B cell (primary cell): ENCODE measurements around the gene SCN4A. TPM values are rescaled to one million over a fixed set of nuclear protein-coding genes. Genes with fewer than 3 reads are reported as not detected.

Experiments
- ATAC-seq: fragments of 200-7000 bp; cut with Tn5 transposase; one replicate; pipeline ENCODE4 v1.10.0; 2021; ENCODE audit warnings: low read depth, mild to moderate bottlenecking, moderate number of reproducible peaks, moderate library complexity
- CTCF ChIA-PET: fragments of 350-600 bp; sonication (Branson Sonifier 250); formaldehyde crosslinking; loops from one replicate; lab custom pipeline; 2021; ENCODE audit warnings: antibody characterized with exemption, inconsistent platforms; lab: Charles Lee
- POLR2A ChIA-PET: fragments of 350-600 bp; sonication (Branson Sonifier 250); formaldehyde crosslinking; loops from one replicate; lab custom pipeline; 2021; ENCODE audit warnings: antibody characterized with exemption; lab: Charles Lee
- DNase-seq: peaks from one replicate; pipeline ENCODE4 v3.0.0; 2013
- H2AFZ ChIP-seq: 2 replicates; pipeline ENCODE4 v1.6.1; 2012; ENCODE audit warnings: mild to moderate bottlenecking, low read depth, low read length; ENCODE audit not compliant: insufficient read depth, poor library complexity, severe bottlenecking
- H3K27ac ChIP-seq, 2 donors: 1 replicate in 1 of 2; 2 replicates in 1 of 2; pipeline ENCODE4 v1.5.1; 2012 to 2013; ENCODE audit warnings: low read length in 2 of 2, mild to moderate bottlenecking in 2 of 2, moderate library complexity in 1 of 2
- H3K27me3 ChIP-seq, 4 experiments: fragments of 200-600 bp in 1 of 4; sonication (generic) in 1 of 4; replicated peaks in 1 of 4; 1 replicate in 2 of 4; 2 replicates in 2 of 4; pipeline versions ENCODE4 v1.6.1 to v1.7.0; 2013 to 2016; ENCODE audit warnings: low read length in 3 of 4, mild to moderate bottlenecking in 2 of 4, mixed read lengths in 1 of 4, moderate library complexity in 1 of 4; ENCODE audit not compliant: insufficient read depth in 4 of 4, control insufficient read depth in 3 of 4; ENCODE audit errors: control extremely low read depth in 1 of 4
- H3K36me3 ChIP-seq, 2 experiments: replicated peaks in 1 of 2; 1 replicate in 1 of 2; 2 replicates in 1 of 2; pipeline versions ENCODE4 v1.6.1 to v1.7.1; 2013; ENCODE audit warnings: low read length in 1 of 2; ENCODE audit not compliant: insufficient read depth in 2 of 2, control insufficient read depth in 1 of 2; ENCODE audit errors: control extremely low read depth in 1 of 2, extremely low read depth in 1 of 2
- H3K4me1 ChIP-seq, 2 donors: fragments of 200-600 bp in 1 of 2; sonication (generic) in 1 of 2; 1 replicate in 1 of 2; 2 replicates in 1 of 2; pipeline versions ENCODE4 v1.5.1 to v1.6.1; 2013 to 2017; ENCODE audit warnings: low read length in 2 of 2; ENCODE audit not compliant: control insufficient read depth in 2 of 2, insufficient read depth in 2 of 2
- H3K4me2 ChIP-seq: replicated peaks from 2 replicates; pipeline ENCODE3; 2012; ENCODE audit warnings: mild to moderate bottlenecking, low read depth, low read length; ENCODE audit not compliant: poor library complexity, severe bottlenecking
- H3K4me3 ChIP-seq, 5 experiments: fragments of 200-600 bp in 1 of 5; sonication (generic) in 1 of 5; 1 replicate in 3 of 5; 2 replicates in 2 of 5; pipeline versions ENCODE4 v1.5.1 to v1.7.0; 2011 to 2016; ENCODE audit warnings: low read length in 4 of 5, mild to moderate bottlenecking in 4 of 5, low read depth in 2 of 5, control low read depth in 1 of 5, moderate library complexity in 1 of 5; ENCODE audit not compliant: insufficient read depth in 1 of 5; ENCODE audit errors: control extremely low read depth in 1 of 5, extremely low read depth in 1 of 5
- H3K79me2 ChIP-seq: fragments of 200-600 bp; sonication (generic); one replicate; pipeline ENCODE4 v1.6.0; 2016; ENCODE audit warnings: low read length; ENCODE audit not compliant: control insufficient read depth, insufficient read depth
- H3K9ac ChIP-seq: fragments of 200-600 bp; sonication (generic); 2 replicates; pipeline ENCODE4 v1.6.1; 2017; ENCODE audit warnings: mild to moderate bottlenecking, low read length, moderate library complexity
- H3K9me3 ChIP-seq, 3 donors: one replicate each; pipeline versions ENCODE4 v1.6.1 to v1.7.1; 2013; ENCODE audit warnings: low read length in 2 of 3; ENCODE audit not compliant: control insufficient read depth in 2 of 3, insufficient read depth in 1 of 3; ENCODE audit errors: control extremely low read depth in 1 of 3
- H4K20me1 ChIP-seq: 2 replicates; pipeline ENCODE4 v1.6.0; 2012; ENCODE audit warnings: mild to moderate bottlenecking, low read length; ENCODE audit not compliant: insufficient read depth, control insufficient read depth, poor library complexity, severe bottlenecking
- H3K27ac Mint-ChIP-seq: one replicate; pipeline ENCODE4 v1.8.0; 2021; ENCODE audit warnings: mixed read lengths
- H3K27me3 Mint-ChIP-seq: one replicate; pipeline ENCODE4 v1.8.0; 2021; ENCODE audit warnings: mixed read lengths
- H3K4me1 Mint-ChIP-seq: one replicate; pipeline ENCODE4 v1.8.0; 2021; ENCODE audit warnings: mixed read lengths
- H3K4me3 Mint-ChIP-seq: one replicate; pipeline ENCODE4 v1.8.0; 2021; ENCODE audit warnings: mixed read lengths
- H3K9me3 Mint-ChIP-seq: one replicate; pipeline ENCODE4 v1.8.0; 2022; ENCODE audit warnings: mixed read lengths; ENCODE audit not compliant: insufficient read depth
- CTCF ChIP-seq: fragments of 200-600 bp; IDR thresholded peaks from one replicate; pipeline ENCODE4 v1.8.0; 2022; ENCODE audit warnings: antibody characterized with exemption, mild to moderate bottlenecking
- EZH2 ChIP-seq: IDR thresholded peaks from 2 replicates; pipeline ENCODE4 v1.6.1; 2012; ENCODE audit warnings: borderline replicate concordance, low read depth, mild to moderate bottlenecking, moderate library complexity, low read length; ENCODE audit not compliant: insufficient read depth, poor library complexity, severe bottlenecking
- WGBS: methylation state at CpG from one replicate; pipeline ENCODE4 v1.1.5; 2013; ENCODE audit warnings: missing lambda C conversion rate; ENCODE audit not compliant: insufficient coverage; 5-methylcytosine and 5-hydroxymethylcytosine counted together
- intact Hi-C: fragments of 100-400 bp; cut with micrococcal nuclease; formaldehyde crosslinking; loops from one replicate; pipeline ENCODE4 v1.10.0; 2022
- polyA plus RNA-seq: library from polyadenylated mRNA; depleted of rRNA; stranded (reverse); fragments of >200 nt; gene quantifications from 2 replicates; pipeline ENCODE4 v1.2.3, GENCODE V29; 2012
- total RNA-seq, 2 donors: library from RNA; stranded (reverse); fragments of 120-200 nt in 1 of 2; gene quantifications; 1 replicate in 1 of 2; 2 replicates in 1 of 2; pipeline versions ENCODE4 v1.2.3 to v1.2.4, GENCODE V29; 2013 to 2022

The SCN4A gene
- total and polyA plus RNA-seq, 2 donors (not counting 1 experiment from before 2014, with no cell fraction given), result 1.1 to 1.4 TPM

DNA sequence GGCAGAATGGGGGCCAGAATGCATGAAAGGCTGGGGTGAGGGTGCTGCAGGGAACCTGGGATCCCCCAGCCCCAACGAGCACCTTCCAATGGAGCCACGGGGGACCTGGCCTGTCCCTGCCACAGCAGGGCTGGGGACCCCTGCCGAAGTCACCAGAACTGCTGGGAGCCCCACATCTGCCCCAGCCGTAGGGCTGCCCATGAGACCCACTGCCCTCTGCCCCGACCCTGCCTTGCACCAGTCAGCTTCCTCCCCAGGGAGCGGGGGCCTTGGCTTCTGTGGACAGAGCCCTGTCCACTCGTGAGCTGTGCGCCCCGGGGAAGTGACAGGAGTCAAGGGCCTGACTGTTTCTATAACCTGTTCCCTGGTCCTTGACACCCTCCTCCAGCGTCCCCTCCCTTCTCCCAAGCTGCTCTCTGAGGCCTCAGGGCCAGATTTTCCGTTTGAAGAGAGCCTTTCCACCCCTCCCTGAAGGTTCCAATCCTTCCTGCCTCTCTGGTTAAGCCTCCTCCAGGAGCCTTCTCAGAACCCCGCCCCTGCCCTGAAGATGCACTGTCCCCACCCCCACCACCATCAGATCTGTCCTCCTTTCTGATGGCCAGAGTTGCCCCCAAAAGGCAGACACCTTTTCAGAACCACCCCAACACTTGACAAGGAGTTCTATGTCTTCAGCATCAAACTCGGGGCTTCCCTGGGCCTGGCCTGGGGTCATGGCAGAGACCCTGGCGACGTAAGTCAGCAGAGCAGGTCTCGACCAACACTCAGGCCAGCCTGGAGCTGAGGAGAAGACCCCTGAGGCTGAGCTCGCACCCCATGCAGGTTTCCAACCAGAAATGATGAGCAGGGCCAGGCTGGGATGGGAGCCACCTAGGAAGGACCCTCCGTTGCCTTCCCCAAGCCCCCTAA is 14.8 kb upstream of the SCN4A start:
- Histone ChIP-seq H3K4me2 (no peak overlapping the region), H3K27ac (no peak overlapping the region), H3K9ac (no peak overlapping the region), H2AFZ (no peak overlapping the region), H3K27me3 (no peaks in the 10 kb centered on the region), H3K36me3 (no peaks in the 10 kb centered on the region), H3K4me1 (peaks cover 21 to 30% of the 10 kb centered on the region in 2 donors), H3K9me3 (peaks cover 0 to 13% (median 0%) of the 10 kb centered on the region in 3 donors), H3K79me2 (no peaks in the 10 kb centered on the region), H3K4me3 (no peak overlapping the region), H4K20me1 (no peaks in the 10 kb centered on the region)
- Mint-ChIP-seq H3K27me3 (peaks cover 8% of the 10 kb centered on the region), H3K27ac (no peak overlapping the region), H3K4me3 (no peak overlapping the region), H3K4me1 (peaks cover 38% of the 10 kb centered on the region), H3K9me3 (peaks cover 4% of the 10 kb centered on the region)
- ATAC-seq (no peak), DNase-seq (no peak)
- ChIA-PET POLR2A (interaction anchor here (1.8 kb wide), 1 partner anchor 68 kb away, joined by 4 read pairs; no protein-coding TSS in a partner anchor), CTCF (interaction anchor here (0.6 to 3.5 kb wide), 10 partner anchors 23 to 76 kb away, joined by 3 to 20 read pairs (median 4); partner anchors contain the start of genes CSHL1, GH1 and ICAM2)
- TF ChIP-seq EZH2 (no peak), CTCF (no peak)
- WGBS, result 88% methylated on average over 17 of the region's 18 CpGs
- intact Hi-C loops, result no loop called here

- H3K9me3 ChIP-seq, result peaks cover 0 to 17% (median 2%) of the 10 kb centered on the region in 3 donors
- H3K27me3 ChIP-seq, result no peaks in the 10 kb centered on the region
- no peaks in the 10 kb centered on the region for H3K79me2 ChIP-seq
- no peak for ATAC-seq
- Mint-ChIP-seq H3K9me3 (peaks cover 7% of the 10 kb centered on the region), H3K27ac (no peak overlapping the region), H3K4me3 (no peak overlapping the region), H3K4me1 (peaks cover 32% of the 10 kb centered on the region), H3K27me3 (peaks cover 7% of the 10 kb centered on the region)
- no peak overlapping the region for H3K27ac ChIP-seq
- CTCF ChIA-PET, result interaction anchor here (0.6 to 3.5 kb wide), 11 partner anchors 23 to 162 kb away, joined by 3 to 20 read pairs (median 4); partner anchors contain the start of genes CSHL1 and GH1
- WGBS, result 14% methylated on average over 3 of the region's 3 CpGs
- no peak overlapping the region for H2AFZ ChIP-seq
- H3K9ac ChIP-seq, result no peak overlapping the region
- H3K4me3 ChIP-seq, result no peak overlapping the region
- no peak for DNase-seq
- peaks cover 20 to 28% of the 10 kb centered on the region in 2 donors for H3K4me1 ChIP-seq
- H4K20me1 ChIP-seq, result no peaks in the 10 kb centered on the region
- no peaks in the 10 kb centered on the region for H3K36me3 ChIP-seq
- intact Hi-C loops, result no loop called here
- H3K4me2 ChIP-seq, result no peak overlapping the region
- POLR2A ChIA-PET, result interaction anchor here (0.7 to 1.8 kb wide), 2 partner anchors 67 to 277 kb away, joined by 4 read pairs; no protein-coding TSS in a partner anchor
- TF ChIP-seq EZH2 (no peak), CTCF (no peak)
Measured at GRCh38 chr17:63986821-63987220, 14.1 kb upstream of the SCN4A start.
